Stimulated activated CD8-positive, alpha-beta memory T cell treated with anti-CD3 and anti-CD28 coated beads, Interleukin-12 subunit alpha, Interleukin-12 subunit beta, amount 100 ng/mL, for 24 hours (primary cell): ENCODE data around the gene NDC1.
"Not testable (repeated sequence)": the region's sequence is repeated elsewhere in the genome, so short reads cannot be mapped to it uniquely, and the experiment has no call there.

Experiments used
- DNase-seq: peaks from one replicate; pipeline ENCODE4 v3.0.0-alpha.2; 2020; ENCODE audit errors: extremely low read depth

The NDC1 gene

DNA sequence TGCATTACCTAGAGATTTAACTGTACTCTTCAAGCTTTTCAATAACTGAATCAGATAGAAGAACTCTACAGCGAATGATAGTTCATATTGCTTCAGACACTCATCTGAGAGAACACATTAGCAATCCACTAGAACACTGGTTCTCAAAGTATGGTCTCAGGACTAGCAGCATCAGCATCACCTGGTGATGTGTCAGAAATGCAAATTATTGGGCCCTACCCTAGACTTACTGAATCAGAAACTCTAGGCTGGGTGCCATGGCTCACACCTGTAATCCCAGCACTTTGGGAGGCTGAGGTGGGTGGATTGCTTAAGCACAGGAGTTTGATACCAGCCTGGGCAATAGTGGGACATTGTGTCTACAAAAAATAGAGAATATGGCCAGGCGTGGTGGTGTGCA is 74.2 kb downstream of the NDC1 start:
- no peak for DNase-seq

DNA sequence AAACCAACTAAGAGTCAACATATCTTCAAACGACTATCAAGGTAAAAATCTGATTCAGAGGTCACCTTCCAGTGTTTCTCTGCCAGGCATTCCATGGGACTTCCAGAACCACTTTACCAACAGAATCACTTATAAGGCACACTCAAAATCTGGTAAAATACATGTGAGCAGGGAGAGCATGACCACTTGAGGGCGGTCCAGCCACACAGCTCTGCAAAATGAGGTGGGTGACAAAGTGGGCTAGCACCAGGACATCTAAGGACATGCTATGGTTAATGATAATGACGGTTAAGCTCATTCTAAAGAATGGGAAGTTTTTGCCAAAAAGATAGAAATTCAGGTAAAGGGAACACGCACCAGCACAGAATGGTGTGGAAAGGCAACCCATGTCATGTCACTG is 74.6 kb downstream of the NDC1 start:
- no peak for DNase-seq

DNA sequence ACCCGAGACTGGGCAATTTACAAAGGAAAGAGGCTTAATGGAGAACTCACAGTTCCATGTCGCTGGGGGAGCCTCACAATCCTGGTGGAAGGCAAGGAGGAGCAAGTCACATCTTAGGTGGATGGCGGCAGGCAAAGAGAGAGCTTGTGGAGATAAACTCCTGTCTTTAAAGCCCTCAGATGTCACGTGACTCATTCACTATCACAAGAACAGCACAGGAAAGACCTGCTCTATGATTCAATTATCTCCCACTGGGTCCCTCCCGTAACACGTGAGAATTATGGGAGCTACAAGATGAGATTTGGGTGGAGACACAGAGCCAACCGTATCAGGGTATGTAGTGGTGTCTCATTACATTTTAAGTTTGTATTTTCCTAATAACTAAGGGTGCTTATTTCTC is 77.6 kb downstream of the NDC1 start:
- DNase-seq = not testable (repeated sequence)

DNA sequence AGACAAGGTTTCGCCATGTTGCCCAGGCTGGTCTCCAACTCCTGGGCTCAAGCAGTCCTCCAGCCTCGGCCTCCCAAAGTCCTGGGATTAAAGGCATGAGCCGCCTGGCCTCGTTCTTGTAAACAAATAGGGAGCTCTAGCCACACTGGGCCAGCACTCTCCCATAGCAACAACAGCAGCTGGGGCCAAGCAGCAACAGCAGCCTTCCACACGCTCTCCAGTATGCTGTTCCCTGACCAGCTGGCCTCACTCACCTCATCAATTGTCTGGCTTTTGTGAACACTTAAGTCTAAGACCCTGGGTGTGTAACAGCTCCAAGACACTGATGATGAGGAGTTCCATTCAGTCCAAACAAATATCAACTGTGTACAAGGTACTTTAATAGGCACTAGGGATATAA is 82.2 kb downstream of the NDC1 start:
- no peak for DNase-seq

DNA sequence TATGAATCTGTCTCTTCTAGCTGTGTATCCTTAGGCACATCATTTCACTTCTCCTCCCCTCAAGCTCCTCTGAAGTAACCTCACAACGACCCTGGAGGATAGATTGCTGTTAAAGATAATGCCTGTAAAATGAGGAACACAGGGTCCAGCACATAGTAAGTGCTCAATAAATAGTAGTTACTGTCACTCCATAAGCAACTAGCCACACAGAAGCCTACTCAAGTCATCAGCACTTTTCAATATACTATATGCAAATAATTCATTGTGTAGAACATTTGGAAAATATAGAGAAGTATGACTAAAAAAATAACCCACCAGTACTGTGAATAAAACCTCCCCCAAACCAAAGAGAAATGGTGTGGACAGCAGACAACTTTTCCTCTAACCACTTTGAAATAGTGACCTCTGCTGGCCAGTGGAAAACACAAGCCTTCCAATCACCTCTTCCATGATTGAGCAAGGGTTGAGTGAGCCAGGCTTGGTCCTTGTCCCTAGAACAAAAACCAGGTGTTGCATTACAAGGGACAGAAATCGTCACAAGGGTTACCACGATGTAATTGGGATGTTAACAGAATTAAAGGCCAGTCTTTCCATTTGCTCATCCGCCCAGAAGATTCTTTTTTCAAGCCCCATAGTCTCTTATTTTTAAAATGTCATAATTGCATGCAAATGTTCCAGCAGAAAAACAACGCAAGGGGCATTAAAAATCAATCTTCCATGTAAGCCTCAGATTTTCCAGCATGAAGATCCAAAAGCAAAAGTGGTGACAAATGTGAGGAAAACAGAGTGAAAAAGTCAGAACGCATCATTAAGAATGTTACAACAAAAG is 83.4 kb downstream of the NDC1 start:
- DNase-seq = no peak

DNA sequence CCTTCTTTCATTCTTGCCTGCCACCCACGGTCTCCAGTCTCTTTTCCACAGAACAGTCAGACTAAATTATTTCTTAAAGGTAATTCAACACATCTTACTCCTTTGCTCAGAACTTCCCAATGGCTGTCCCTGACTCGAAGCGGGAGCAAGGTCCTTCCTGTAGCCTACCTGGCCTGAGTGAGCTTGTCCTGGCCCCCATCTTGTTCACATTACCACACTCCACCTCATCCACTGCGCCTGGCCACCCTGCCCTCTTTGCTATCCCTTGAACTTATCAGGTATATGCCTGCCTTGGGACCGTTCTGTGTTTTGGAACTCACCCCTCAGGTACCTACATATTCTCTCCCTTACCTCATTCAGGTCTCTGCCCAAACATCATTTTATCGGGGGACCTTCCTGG is 85.8 kb downstream of the NDC1 start:
- DNase-seq = no peak

DNA sequence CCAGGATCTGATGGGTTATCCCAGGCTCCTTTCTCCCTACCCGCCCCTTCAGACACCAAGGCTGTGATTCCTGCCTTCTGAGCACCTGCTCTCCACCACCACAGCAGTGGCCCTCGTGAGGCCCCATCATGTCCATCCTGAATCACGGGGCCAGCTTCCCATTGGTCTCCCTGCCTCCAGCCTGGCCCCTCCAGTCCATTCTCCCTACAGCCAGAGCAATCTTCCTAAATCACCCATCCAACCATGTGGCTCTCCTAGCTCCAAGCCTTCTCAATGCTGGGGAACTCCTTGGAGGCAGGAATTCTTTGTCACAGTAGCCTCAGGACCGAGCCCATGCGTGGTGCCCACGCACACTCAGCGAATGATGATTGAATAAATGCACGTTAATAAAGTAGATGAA is 90.3 kb downstream of the NDC1 start:
- DNase-seq = no peak

DNA sequence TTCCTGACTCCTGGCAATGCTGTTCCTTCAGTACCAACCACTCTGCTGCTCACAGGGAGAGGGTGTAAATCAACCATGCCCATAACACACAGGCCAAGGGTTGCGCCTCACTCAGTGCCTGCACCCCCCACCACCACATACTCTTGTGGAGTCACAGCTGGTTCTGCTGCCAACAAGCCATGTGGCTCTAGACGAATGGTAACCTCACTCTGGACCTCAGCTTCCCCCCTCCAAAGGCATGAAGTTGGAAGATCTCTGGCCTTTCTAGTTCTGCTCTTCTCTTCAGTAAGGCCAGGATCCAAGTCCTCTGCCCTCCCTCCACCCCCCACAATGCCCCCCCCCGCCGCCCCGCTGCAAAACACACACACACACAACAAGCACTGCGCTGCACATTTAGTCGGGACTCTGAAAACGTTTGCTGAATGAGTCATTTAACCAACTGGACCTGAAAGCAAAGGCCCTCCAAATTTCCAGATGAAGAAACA is 97.4 kb downstream of the NDC1 start:
- DNase-seq = no peak

DNA sequence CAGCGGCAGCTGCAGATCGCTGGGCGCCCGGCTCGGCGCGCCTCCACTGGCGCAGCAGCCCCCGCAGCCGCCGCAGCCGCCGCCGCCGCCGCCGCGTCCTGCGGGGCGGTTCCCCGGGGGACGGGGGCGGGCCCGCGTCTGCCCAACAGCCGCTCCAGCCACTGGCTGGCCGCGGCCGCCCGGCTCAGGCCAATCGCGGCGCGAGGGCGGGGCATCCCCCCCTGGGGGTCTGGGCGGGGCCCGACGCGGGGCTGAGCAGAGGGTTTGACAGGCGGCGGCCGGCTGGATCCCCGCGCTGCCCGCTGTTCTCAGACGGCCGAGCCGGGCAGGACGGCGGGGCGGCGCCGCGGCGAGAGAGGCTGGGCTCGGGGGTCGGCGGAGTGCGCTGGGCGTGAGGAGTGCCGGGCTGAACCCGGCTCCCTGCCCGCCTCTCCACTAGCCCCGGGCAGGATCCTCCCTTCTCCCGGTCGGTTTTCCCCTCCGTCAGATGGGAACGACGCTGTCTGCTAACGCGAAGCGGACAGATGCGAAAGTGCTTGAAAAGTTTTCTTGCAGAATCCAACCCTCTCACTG is 98.9 kb downstream of the NDC1 start, which contains the start of gene GLIS1:
GLIS1 (minus strand) TSS at position 56 of the 573 bp plus-strand sequence. CDS start 1,100 bp downstream, outside the sequence.
- DNase-seq = peak; percentile 25

DNA sequence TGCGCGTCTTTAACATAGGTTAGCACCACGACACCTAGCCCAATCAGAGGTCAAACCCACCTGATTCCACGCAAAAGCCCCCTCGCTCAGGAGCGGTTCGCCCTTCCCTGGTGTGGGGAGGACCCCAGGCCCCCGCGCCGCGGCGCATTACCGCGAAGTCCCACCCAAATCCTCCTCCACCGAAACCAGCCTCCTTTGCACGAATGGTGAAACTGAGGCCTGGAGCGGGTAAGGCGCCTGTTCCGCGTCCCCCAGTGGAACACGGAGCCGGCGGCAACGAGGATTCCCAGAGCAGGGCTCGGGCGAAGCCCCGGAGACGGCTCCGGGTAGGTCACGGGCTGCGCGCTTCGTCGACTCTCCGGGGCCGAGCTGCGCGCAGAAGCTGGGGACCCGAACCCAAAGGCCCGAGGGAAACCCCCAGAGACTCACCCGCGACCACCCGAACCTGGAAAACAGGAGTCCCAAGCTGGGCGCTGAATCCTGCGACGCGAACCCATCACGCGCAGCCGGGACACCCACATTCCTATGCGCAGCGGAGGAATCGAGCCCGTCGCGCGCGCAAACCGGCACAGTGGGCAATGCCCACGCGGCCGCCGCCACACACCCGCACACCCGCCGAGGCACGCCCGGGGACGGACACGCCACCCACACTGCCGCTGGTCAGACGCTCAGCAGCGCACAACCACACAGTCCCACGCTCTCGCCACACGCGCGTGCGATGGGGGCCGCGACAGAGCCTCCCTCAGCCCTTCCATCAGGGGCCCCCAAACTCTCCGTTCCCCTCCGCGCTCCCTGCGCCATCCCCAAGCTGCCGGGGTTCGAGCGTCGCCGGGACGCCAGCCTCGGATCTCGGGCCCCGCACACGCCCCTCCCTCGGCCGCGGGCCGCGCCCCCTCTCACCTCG is 99.6 kb downstream of the NDC1 start:
- DNase-seq = no peak

DNA sequence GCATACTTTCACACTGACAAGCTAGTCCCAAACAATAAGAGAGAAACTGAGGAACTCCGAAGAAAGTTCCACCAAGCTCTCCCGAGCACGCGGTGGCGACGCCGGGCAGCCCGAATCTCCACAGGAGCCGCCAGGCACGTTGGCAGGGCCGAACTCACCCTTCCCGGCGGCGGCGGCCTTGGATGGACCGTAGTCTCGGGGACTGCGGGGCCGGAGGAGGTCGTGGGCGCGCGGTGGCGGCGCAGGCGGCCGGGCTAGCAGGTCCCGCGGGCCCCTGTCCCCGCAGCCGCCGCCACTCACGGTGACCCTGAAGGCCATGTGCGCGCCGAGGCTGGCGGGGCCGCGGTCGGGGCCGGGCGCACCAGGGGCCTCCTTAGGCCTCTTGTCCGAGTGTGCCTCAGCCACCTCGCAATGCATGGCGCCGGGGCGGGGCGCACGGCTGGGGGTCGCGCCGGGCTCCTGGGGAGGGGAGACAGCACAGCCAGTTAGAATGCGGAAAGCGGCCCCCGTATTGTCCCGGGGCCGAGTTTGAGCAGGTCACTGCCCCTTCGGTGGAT is 100.4 kb downstream of the NDC1 start:
- DNase-seq = no peak

DNA sequence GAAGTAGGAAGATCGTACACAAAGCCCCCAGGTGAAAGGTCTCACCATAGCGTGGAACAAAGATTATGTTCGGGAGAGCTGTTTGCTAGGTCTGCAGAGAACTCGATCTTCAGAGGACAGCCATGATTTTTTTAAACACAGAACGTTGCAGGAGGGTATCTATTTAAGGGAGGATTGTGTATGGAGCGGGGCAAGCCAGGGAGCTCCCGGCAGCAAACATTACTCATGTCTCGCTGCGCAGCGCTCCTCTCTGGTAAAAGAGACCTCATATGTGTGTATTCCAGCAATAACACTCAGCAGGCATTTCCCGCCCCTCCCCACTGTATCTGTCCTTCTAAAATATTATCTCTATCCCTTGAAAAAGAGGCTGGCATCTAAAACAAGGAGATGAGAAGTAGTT is 101.8 kb downstream of the NDC1 start:
- no peak for DNase-seq

DNA sequence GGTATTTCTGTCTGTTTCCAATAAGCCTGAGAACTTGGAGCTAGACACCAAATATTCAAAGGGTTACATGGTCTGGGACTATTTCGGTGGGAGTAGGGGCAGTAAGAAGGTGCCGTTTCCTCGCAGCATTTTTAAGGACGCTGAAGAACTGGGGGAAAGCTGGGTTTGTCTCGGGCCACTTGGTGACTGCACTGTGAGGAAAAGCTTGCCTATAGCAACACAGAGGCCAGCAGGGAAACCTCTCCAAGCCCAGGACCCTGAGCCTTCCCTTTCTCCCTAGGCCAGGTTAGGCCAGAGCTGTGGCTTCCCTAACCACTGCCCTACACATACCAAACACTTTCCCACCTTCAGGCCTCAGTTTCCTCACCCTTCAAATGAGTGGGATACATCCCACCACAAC is 102.4 kb downstream of the NDC1 start:
- DNase-seq = no peak

DNA sequence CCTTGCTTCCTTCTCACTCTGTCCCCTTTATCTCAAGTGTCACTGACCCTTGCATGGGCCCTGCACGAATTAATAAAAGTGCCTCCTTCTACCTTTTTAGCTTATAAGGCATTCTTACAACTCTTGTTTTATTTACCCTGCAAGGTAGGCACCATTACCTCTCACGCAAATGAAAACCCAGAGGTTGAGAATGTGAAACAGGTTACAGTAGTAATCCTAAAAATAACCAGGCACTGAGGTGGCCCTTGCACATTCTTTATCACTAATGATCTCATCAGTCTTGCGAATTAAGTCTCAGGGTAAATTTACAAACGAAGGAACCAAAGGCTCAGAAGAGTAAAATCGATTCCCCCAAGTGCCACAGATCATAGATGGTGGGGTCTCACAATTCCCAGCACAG is 102.8 kb downstream of the NDC1 start:
- no peak for DNase-seq

DNA sequence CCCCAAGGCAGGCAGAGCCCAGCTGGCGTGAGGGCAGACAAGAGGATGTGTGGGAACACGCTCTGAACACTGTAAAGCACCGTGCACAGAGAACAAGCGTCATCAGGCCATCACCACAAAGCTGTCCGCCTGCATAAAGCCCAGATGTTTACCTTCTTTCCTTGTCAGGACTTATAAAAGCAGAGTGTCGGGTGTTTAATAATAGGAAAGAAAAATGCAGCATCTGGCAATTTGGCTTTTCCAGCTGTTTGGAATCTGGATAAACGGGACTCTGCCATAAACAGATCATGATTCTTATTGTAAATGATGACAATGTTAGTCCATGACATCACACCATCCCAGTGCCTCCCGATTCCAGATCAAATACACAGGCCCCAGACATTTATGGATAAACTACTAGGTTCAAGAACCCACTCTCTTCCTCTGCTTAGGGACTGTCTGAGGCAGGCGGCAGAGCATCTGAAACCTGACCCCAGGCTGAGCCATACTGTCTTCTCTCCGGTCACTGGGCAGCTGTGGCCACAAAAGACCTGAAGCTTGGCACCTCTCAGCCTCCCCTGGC is 103.4 kb downstream of the NDC1 start:
- DNase-seq = no peak

DNA sequence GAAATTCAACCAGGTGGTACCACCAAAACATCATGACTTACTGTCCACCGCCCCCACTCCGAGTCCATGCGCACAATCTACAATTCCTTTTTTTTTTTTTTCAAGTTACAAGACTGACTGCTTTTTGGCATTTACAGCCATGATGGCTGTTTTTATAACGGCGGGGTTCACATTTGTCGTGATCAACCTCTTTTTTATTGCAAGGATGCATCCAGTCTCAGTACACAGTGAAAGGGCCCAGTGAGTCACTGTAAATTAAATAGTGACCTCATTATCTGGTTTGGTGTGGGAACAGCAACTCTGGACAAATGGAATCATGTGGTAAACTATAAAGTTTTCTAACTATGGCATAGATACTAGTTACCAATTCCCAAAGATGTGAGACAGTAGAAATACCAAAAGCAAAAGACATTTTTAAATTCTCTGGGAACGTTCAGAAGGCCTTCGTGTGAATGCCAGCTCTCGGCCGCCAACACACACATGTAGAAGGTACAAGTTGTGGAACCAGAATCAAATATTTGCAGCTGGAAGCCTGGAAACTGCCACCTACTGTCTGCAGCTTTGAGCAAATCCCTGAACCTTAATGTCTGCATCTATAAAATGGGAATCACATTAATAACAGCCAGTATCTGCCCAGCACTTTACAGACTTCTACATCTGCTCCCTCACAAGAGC is 104.0 kb downstream of the NDC1 start:
- no peak for DNase-seq

DNA sequence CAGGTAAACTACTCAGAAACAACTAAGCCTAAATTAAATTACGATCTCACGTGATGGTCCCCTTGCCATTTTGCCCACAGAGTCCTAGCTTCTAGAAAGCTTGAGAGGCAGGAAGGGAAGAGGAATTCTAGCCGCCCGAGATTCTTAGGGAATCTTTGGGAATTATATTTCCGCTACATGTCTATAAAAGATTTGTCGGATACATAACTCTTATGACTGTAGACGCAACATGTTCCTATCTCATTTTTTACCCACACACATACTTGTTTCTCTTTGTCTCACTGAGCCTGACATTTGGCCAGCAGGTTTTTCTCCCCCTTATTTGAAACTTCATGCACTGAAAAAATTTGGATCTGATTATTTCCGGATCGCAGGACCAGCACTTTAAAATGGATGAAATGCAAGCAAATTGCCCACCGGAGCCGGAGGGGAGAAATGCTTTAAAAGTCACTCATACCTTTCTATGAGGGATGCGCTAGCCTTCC is 104.6 kb downstream of the NDC1 start:
- DNase-seq = no peak

DNA sequence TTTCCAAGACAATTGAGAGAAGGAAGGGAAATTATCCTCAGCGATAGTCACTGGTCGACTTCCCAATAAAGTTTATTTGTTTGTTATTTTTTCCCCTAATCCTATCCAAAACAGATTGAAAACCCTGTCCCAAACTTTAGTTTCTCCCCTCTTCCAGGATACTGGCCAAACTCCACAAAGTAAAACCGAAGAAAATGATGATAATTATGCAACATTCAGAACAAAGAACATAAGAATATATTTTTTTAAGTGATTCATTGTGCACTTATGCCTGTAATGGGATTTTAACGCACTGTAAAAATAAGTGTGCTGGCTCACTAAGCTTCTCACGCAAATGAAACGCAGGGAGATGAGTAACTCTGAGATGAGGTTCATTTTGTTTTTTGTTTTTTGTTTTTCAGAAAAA is 105.2 kb downstream of the NDC1 start:
- no peak for DNase-seq

DNA sequence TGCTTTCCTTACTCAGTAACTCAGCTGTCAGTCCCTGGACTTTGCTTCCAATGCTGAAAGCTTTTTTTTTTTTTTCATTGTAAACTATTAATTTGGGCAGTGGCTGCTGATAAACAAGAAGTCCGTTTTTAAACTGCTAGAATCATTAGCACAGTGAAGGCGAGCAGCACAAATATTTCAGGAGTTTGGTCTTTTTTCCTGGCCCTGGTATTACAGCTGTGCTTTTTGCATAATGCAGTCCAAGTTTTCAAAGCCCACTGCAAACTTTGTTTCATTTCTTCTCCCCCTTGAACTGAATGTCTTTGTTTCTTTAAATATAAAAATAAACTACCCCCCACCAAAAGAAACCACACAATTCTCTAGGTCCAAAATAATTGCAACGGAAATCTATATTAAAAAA is 105.7 kb downstream of the NDC1 start:
- DNase-seq = no peak

DNA sequence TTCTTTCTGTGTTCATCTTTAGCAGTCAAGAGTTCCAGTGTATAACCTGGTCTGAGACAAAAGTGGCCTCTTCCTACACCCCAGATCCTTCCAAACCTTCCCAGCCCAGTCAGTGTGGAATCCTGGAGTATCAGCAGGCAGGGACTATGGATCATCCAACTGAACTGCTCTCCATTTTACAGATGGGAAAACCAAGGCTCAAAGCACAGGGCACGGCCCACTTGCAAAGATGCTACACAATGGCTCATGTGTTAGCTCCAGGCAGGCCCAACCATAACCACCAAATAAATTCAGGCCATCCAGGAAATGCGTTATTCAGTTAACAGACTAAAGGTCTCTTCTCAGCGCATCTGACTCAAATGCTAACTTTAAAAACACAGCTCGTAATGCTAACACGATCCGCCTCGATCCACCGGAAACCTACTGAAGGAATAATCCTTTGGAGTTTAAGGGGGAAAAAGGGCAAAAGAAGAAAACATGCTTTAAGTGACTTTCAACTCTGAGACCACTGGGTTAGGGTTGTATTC is 106.3 kb downstream of the NDC1 start:
- no peak for DNase-seq
